Endodermal cell (in vitro differentiated cells): Measurements from ENCODE around the gene B4GALT1. TPM values are rescaled to one million over a fixed set of nuclear protein-coding genes. Genes with fewer than 3 reads are reported as not detected.

Experiments
- DNase-seq: peaks from one replicate; pipeline ENCODE4 v3.0.0-alpha.2; 2017
- H3K27ac ChIP-seq: 2 replicates; pipeline ENCODE4 v1.5.1; 2013; ENCODE audit warnings: mild to moderate bottlenecking, low read depth, low read length, moderate library complexity
- H3K27me3 ChIP-seq: 2 replicates; pipeline ENCODE4 v1.6.1; 2013; ENCODE audit warnings: mild to moderate bottlenecking, low read length, moderate library complexity; ENCODE audit not compliant: insufficient read depth, control insufficient read depth, poor library complexity, severe bottlenecking
- H3K36me3 ChIP-seq: 2 replicates; pipeline ENCODE4 v1.7.0; 2013; ENCODE audit warnings: mild to moderate bottlenecking, low read length, moderate library complexity; ENCODE audit not compliant: control insufficient read depth, insufficient read depth
- H3K4me1 ChIP-seq: one replicate; pipeline ENCODE4 v1.7.0; 2013; ENCODE audit warnings: low read length; ENCODE audit not compliant: control insufficient read depth, insufficient read depth
- H3K4me3 ChIP-seq: 2 replicates; pipeline ENCODE4 v1.5.1; 2013; ENCODE audit warnings: mild to moderate bottlenecking, low read length, moderate library complexity
- H3K9ac ChIP-seq: 2 replicates; pipeline ENCODE4 v1.6.1; 2013; ENCODE audit warnings: mild to moderate bottlenecking, low read length, moderate library complexity; ENCODE audit not compliant: poor library complexity, severe bottlenecking; ENCODE audit errors: extremely low read depth
- H3K9me3 ChIP-seq: 2 replicates; pipeline ENCODE4 v1.6.1; 2013; ENCODE audit warnings: mild to moderate bottlenecking, low read length, moderate library complexity; ENCODE audit not compliant: control insufficient read depth
- H3K27ac Mint-ChIP-seq: 2 replicates; pipeline ENCODE4 v1.8.0; 2020; ENCODE audit warnings: mixed read lengths
- H3K27me3 Mint-ChIP-seq: 2 replicates; pipeline ENCODE4 v1.8.0; 2021; ENCODE audit warnings: mild to moderate bottlenecking, mixed read lengths; ENCODE audit not compliant: insufficient read depth
- H3K36me3 Mint-ChIP-seq: 2 replicates; pipeline ENCODE4 v1.8.0; 2020; ENCODE audit warnings: low read depth, mixed read lengths
- H3K4me1 Mint-ChIP-seq: 2 replicates; pipeline ENCODE4 v1.8.0; 2020; ENCODE audit warnings: mixed read lengths
- H3K4me3 Mint-ChIP-seq: 2 replicates; pipeline ENCODE4 v1.8.0; 2020; ENCODE audit warnings: mild to moderate bottlenecking, moderate library complexity, mixed read lengths
- H3K9me3 Mint-ChIP-seq: 2 replicates; pipeline ENCODE4 v1.8.0; 2020; ENCODE audit warnings: mild to moderate bottlenecking, mixed read lengths
- CTCF ChIP-seq: fragments of 200-600 bp; sonication (generic); conservative IDR thresholded peaks from 2 replicates; pipeline ENCODE4 v1.5.0; 2021; ENCODE audit warnings: antibody characterized with exemption, mild to moderate bottlenecking
- WGBS, 2 experiments: methylation state at CpG; one replicate each; pipeline versions ENCODE4 v1.1.5 to v1.1.7; 2013; ENCODE audit warnings: missing lambda C conversion rate in 2 of 2, mixed read lengths in 1 of 2; ENCODE audit not compliant: insufficient coverage in 1 of 2, insufficient read length in 1 of 2; 5-methylcytosine and 5-hydroxymethylcytosine counted together
- total RNA-seq, 2 donors: library from RNA; stranded (reverse); fragmentation: NEBNext Ultra II Directional in 1 of 2; extraction: Animal tissue kit (Norgen Biotek cat#: 25700) in 1 of 2; gene quantifications; 2 replicates in 1 of 2; 3 replicates in 1 of 2; pipeline ENCODE4 v1.2.1, GENCODE V29; 2021

B4GALT1 gene
- total RNA-seq, 2 donors from 2014 or later, result 62.9 to 92.6 TPM

GRCh38 chr9:33130961-33131789 lies 36.0 kb downstream of the B4GALT1 start:
- Mint-ChIP-seq H3K27ac (no peak overlapping the region), H3K4me3 (no peak overlapping the region), H3K9me3 (peaks cover 17% of the 10 kb centered on the region), H3K27me3 (no peaks in the 10 kb centered on the region), H3K4me1 (peaks cover 30% of the 10 kb centered on the region), H3K36me3 (peaks cover 48% of the 10 kb centered on the region)
- no peak overlapping the region for H3K4me3 ChIP-seq
- WGBS, 2 experiments, result 95 to 98% methylated on average over 4 of the region's 4 CpGs
- no peak for TF ChIP-seq CTCF
- no peak overlapping the region for H3K9ac ChIP-seq
- H3K27me3 ChIP-seq, result no peaks in the 10 kb centered on the region
- peaks cover 2% of the 10 kb centered on the region for H3K4me1 ChIP-seq
- no peak for DNase-seq
- H3K9me3 ChIP-seq, result no peaks in the 10 kb centered on the region
- peaks cover 51% of the 10 kb centered on the region for H3K36me3 ChIP-seq
- H3K27ac ChIP-seq, result no peak overlapping the region

GRCh38 chr9:33129886-33130881 lies 37.0 kb downstream of the B4GALT1 start:
- H3K27ac ChIP-seq, result no peak overlapping the region
- no peak overlapping the region for H3K4me3 ChIP-seq
- H3K27me3 ChIP-seq, result no peaks in the 10 kb centered on the region
- Mint-ChIP-seq H3K4me3 (no peak overlapping the region), H3K9me3 (peaks cover 20% of the 10 kb centered on the region), H3K27me3 (no peaks in the 10 kb centered on the region), H3K4me1 (peaks cover 38% of the 10 kb centered on the region), H3K27ac (no peak overlapping the region), H3K36me3 (peaks cover 51% of the 10 kb centered on the region)
- 92% methylated on average over 10 to 13 of the region's 14 CpGs for WGBS, 2 experiments
- TF ChIP-seq CTCF, result no peak
- H3K9ac ChIP-seq, result no peak overlapping the region
- DNase-seq, result no peak
- peaks cover 12% of the 10 kb centered on the region for H3K4me1 ChIP-seq
- H3K9me3 ChIP-seq, result no peaks in the 10 kb centered on the region
- H3K36me3 ChIP-seq, result peaks cover 51% of the 10 kb centered on the region

GRCh38 chr9:33129251-33129885 lies 37.8 kb downstream of the B4GALT1 start:
- Histone ChIP-seq H3K27me3 (no peaks in the 10 kb centered on the region), H3K27ac (no peak overlapping the region), H3K36me3 (peaks cover 48% of the 10 kb centered on the region), H3K4me3 (no peak overlapping the region), H3K9ac (no peak overlapping the region), H3K9me3 (no peaks in the 10 kb centered on the region), H3K4me1 (peaks cover 21% of the 10 kb centered on the region)
- no peak overlapping the region for H3K27ac Mint-ChIP-seq
- H3K4me3 Mint-ChIP-seq, result no peak overlapping the region
- TF ChIP-seq CTCF, result no peak
- WGBS, 2 experiments, result 86 to 94% methylated on average over 3 to 5 of the region's 5 CpGs
- no peaks in the 10 kb centered on the region for H3K27me3 Mint-ChIP-seq
- peaks cover 48% of the 10 kb centered on the region for H3K36me3 Mint-ChIP-seq
- H3K4me1 Mint-ChIP-seq, result peaks cover 46% of the 10 kb centered on the region
- H3K9me3 Mint-ChIP-seq, result peaks cover 20% of the 10 kb centered on the region
- no peak for DNase-seq
